Endothelial cell of umbilical vein (primary cell): ENCODE measurements around the gene B3GALT5.

ENCODE experiments used
- MYC ChIP-seq: IDR thresholded peaks from one replicate; pipeline ENCODE4 v1.6.1; 2011; ENCODE audit warnings: mild to moderate bottlenecking, low read depth, low read length
- TF ChIP-seq, protein P1 (sequence below), 2 donors: IDR thresholded peaks; 1 replicate in 1 of 2; 2 replicates in 1 of 2; pipeline ENCODE4 v1.5.1; 2011; ENCODE audit warnings: low read length in 2 of 2, mild to moderate bottlenecking in 2 of 2, moderate library complexity in 2 of 2, control low read depth in 1 of 2, inconsistent platforms in 1 of 2, low read depth in 1 of 2; ENCODE audit not compliant: insufficient read depth in 1 of 2; ENCODE audit errors: extremely low read depth in 1 of 2

- TF ChIP-seq, protein P1, sequence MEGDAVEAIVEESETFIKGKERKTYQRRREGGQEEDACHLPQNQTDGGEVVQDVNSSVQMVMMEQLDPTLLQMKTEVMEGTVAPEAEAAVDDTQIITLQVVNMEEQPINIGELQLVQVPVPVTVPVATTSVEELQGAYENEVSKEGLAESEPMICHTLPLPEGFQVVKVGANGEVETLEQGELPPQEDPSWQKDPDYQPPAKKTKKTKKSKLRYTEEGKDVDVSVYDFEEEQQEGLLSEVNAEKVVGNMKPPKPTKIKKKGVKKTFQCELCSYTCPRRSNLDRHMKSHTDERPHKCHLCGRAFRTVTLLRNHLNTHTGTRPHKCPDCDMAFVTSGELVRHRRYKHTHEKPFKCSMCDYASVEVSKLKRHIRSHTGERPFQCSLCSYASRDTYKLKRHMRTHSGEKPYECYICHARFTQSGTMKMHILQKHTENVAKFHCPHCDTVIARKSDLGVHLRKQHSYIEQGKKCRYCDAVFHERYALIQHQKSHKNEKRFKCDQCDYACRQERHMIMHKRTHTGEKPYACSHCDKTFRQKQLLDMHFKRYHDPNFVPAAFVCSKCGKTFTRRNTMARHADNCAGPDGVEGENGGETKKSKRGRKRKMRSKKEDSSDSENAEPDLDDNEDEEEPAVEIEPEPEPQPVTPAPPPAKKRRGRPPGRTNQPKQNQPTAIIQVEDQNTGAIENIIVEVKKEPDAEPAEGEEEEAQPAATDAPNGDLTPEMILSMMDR (IDR thresholded peaks at IDR 0.05; ENCODE audit: extremely low read depth in 1 of 2, insufficient read depth in 1 of 2, low read depth in 1 of 2, low read length in 2 of 2), result no peak
- no peak for TF ChIP-seq MYC
Measured at GRCh38 chr21:39645331-39645730, 32.6 kb downstream of the B3GALT5 start.
